VCaP (cell line): ENCODE results near the gene CCNH.

Experiments used
- H3K27ac ChIP-seq: fragments of 450-650 bp; 2 replicates; pipeline ENCODE4 v1.5.1; 2017
- TF ChIP-seq, protein P1 (sequence below): fragments of 450-650 bp; conservative IDR thresholded peaks from 2 replicates; pipeline ENCODE4 v1.5.1; 2017; ENCODE audit warnings: mild to moderate bottlenecking, moderate library complexity

CCNH gene

DNA sequence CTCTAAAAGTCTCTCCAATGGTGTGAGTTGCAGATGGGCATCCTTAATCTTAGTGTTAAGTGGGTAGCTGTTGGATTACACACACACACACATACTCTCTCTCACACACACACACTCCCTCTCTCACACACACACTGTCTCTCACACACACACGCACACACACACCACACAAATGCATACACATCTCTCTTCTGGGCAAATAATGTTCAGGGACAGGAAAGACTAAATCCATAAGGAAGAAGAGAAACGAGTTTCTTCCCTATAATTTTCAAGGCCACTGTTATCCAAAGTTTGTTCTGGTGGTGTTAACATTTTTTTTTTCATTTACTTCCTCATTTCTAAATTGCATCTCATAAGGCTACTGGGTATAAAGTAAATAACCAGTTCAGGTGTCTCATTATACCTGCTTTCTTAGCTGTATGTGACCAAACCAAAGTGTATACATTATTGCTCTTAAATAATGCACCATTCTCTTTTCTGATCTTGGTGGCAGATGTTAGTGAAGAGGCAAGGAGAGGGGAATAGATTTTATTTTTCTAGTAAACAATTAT, 22.5 kb upstream of the CCNH start:
- no peak overlapping the region for H3K27ac ChIP-seq

DNA sequence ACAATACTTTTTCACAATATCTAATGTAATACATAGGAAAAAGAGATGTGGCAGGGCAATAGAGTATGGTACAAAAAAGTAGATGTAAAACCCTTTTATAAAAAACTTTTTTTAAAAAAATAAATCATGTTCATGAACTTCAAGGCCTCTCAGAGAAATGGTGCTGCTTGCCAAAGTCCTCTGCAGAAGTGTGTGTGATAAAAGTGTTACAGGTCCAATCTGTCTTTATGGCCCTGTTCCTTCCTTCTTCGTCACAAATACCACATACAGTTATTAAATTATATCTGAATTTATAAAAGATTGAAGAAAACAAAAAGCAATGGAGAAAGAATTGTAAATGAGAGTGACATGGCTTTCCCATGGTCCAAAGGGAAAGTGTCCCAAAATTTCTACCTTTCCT, 21.7 kb upstream of the CCNH start:
- H3K27ac ChIP-seq: no peak overlapping the region
- TF ChIP-seq, protein P1, sequence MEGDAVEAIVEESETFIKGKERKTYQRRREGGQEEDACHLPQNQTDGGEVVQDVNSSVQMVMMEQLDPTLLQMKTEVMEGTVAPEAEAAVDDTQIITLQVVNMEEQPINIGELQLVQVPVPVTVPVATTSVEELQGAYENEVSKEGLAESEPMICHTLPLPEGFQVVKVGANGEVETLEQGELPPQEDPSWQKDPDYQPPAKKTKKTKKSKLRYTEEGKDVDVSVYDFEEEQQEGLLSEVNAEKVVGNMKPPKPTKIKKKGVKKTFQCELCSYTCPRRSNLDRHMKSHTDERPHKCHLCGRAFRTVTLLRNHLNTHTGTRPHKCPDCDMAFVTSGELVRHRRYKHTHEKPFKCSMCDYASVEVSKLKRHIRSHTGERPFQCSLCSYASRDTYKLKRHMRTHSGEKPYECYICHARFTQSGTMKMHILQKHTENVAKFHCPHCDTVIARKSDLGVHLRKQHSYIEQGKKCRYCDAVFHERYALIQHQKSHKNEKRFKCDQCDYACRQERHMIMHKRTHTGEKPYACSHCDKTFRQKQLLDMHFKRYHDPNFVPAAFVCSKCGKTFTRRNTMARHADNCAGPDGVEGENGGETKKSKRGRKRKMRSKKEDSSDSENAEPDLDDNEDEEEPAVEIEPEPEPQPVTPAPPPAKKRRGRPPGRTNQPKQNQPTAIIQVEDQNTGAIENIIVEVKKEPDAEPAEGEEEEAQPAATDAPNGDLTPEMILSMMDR: no peak

More for the DNA sequence above, 22.5 kb upstream of the CCNH start:
- TF ChIP-seq, protein P1: no peak

DNA sequence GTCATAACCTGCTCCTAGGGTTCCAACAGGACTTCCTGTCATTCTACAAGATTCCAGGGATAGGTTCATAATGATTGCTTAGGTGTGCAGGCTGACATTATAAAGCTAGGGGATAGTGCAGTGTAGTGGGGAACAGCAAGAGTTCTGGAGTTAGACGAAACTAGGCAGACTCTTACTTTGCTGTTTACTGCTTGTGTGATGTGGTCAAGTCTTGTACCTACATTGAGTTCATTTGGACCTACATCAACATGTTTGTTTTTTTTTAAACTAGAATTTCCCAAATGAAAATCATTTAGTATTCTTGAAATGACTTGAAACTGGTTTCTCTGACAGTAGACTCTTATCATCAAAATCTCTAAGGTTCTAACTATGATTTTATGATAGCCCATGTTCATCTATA, 21.2 kb upstream of the CCNH start:
- TF ChIP-seq, protein P1: no peak
- H3K27ac ChIP-seq: no peak overlapping the region

DNA sequence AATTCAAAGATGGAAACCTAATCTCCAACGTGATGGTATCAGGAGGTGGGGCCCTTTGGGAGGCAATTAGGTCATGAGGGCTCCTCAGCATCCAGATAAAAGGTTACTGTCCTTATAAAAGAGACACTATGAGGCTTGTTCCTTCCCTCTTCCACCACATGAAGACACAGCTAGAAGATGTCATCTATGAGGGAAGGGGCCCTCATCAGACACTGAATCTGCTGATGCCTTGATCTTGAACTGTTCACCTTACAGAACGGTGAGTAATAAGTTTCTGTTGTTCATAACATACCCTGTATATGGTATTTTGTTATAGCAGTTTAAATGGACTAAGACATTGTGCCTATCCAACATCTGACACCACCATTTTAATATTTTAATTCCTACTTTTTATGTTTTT, 19.7 kb upstream of the CCNH start:
- TF ChIP-seq, protein P1: no peak
- H3K27ac ChIP-seq: no peak overlapping the region

DNA sequence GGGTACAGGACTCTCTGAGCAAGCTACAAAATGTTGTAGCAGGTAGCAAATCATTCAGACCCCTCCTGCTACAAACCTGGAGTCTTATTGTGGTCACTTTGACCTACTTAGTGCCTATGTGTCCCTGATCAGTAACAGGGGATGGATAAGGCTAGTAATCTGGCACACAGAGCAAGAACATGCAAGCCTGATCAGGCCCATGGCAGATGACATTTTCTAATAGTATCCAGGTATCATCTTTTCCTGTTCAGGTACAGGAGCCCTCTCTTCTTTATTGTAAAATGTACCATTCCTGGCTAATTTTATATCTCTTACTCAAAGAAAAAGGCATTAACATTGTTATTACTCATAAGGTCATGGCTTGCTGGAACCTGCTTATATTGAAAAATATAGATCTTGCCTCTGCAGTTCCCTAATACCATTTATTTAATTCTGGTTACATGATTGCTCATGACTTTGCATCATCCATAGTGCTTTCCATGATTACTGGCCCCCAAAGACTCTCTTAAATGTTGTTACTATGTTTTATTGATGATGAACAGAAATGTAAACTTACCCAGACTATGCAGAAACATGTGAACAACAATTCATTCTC, 18.2 kb upstream of the CCNH start:
- TF ChIP-seq, protein P1: no peak
- no peak overlapping the region for H3K27ac ChIP-seq

DNA sequence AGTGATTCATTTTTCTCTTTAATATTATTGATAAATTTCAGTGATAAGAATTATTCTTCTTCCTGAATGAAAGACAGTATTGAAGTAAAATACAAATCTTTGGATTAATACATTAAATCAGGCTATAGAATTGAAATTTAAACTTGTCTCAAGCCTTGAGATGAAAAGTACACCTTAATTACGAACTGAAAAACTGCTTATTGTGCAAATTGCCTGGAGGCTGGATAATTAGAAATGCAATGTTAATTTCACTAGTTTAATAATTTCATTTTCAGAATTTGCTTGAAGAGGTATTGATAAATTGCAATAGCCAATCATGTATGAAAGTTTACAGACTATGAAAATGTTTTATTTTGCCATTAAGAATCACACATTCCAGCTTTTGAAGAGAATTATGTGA, 11.0 kb upstream of the CCNH start:
- TF ChIP-seq, protein P1: no peak
- H3K27ac ChIP-seq: no peak overlapping the region

DNA sequence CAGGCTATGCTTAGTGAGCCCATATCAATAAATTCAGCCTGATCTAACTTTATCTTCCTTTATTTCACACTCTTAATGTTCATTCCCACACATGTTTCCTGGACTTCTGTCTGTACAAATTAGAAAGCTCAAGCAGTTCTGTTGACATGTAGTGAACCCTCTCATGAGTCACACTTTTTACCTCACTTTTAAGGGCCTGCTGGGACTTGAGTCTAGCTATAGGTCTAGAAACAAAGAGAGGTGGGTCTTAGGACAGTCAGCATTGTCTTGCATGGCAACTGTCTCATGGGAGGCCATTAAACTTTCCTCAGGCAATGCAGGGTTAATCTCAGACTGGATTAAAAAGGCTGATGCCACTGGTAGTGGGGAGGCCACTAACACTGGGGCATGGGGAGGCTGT, 8.6 kb upstream of the CCNH start:
- TF ChIP-seq, protein P1: no peak
- no peak overlapping the region for H3K27ac ChIP-seq
